Choroid plexus epithelial cell (primary cell): ENCODE measurements around the gene TAAR9.

Source experiments
- DNase-seq: peaks from one replicate; pipeline ENCODE4 v3.0.0-alpha.2; 2010; ENCODE audit warnings: low read depth
- H3K4me3 ChIP-seq: 2 replicates; pipeline ENCODE4 v1.5.1; 2011; ENCODE audit warnings: low read depth, mild to moderate bottlenecking, control low read depth, low read length, moderate library complexity
- CTCF ChIP-seq: conservative IDR thresholded peaks from 2 replicates; pipeline ENCODE4 v1.5.1; 2011; ENCODE audit warnings: low read depth, mild to moderate bottlenecking, control low read depth, inconsistent platforms, low read length, moderate library complexity

Gene TAAR9

DNA sequence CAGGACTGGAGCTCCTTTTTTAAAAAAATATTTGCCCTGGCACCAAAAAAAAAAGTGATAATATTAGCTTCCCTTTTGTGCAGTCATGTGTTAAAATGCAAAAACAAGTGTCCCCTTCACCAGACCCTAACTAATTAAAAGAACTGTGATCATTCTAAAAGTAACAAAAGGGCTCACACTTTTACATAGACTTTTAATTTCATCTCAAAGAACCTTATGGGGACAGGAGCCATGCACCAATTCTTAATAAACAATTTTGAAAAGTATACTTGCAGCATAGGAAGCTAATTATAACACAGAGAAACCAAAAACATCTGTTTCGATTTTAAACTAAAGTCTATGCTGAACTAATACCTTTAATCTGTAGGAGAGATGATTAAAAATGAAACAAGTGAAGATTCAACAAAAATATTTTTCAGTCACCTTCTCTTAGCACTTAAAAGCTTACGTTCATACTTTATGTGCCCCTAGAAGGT lies 42.4 kb upstream of the TAAR9 start:
- no peak overlapping the region for H3K4me3 ChIP-seq
- no peak for DNase-seq
- no peak for TF ChIP-seq CTCF

GRCh38 chr6:132496519-132497180 lies 41.4 kb upstream of the TAAR9 start:
- no peak for DNase-seq
- H3K4me3 ChIP-seq: no peak overlapping the region
- TF ChIP-seq CTCF: no peak

- no peak overlapping the region for H3K4me3 ChIP-seq
- no peak for DNase-seq
- no peak for TF ChIP-seq CTCF
These were observed 39.4 kb upstream of the TAAR9 start for GRCh38 chr6:132498638-132499037.

GRCh38 chr6:132499757-132500156 lies 38.3 kb upstream of the TAAR9 start:
- H3K4me3 ChIP-seq: no peak overlapping the region
- no peak for TF ChIP-seq CTCF
- DNase-seq: peak; percentile 22

DNA sequence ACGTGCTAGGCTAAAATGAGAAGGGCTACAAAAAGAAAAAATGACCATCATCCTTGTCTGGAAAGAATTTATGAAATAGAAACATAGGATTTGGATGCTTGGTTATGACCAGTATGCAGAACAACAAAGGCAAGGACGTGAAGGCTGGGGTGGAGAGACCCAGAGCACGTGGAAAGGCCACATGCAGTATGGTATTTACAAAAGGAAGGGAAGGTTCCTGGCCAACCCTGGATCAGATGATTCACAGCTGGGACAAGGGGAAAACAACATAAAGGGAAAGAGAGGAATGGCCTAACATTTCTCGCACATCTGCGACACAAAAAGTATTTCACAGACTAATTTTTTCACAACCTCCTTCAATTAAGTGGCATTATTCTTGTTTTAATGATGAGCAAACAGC lies 33.3 kb upstream of the TAAR9 start:
- peak; percentile 27 for DNase-seq
- no peak overlapping the region for H3K4me3 ChIP-seq
- TF ChIP-seq CTCF: no peak

GRCh38 chr6:132505158-132505557 lies 32.9 kb upstream of the TAAR9 start:
- no peak for TF ChIP-seq CTCF
- no peak overlapping the region for H3K4me3 ChIP-seq
- no peak for DNase-seq

DNA sequence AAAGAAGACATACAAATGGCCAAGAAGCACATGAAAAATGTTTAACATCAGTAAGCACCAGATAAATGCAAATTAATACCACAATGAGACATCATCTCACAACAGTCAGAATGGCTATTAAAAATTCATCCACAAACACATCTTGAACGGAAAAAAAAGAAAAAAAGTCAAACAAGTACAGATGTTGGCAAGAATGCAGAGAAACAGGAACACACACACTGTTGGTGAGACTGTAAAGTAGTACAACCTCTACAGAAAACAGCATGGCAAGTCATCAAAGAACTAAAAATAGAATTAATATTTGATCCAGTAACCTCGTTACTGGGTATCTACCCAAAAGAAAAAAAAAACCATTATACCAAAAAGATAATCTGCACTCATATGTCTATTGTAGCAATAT lies 31.6 kb upstream of the TAAR9 start:
- no peak for TF ChIP-seq CTCF
- DNase-seq: no peak
- no peak overlapping the region for H3K4me3 ChIP-seq
